SK-N-SH treated with all-trans-retinoic acid at 6 μM for 48 hours (cell line): Measurements from ENCODE around the gene TMA7B.

ENCODE experiments used
- ATAC-seq: fragments of 200-7000 bp; cut with Tn5 transposase; 3 replicates; pipeline ENCODE4 v1.9.1; 2020; ENCODE audit warnings: mild to moderate bottlenecking, moderate library complexity
- ARNTL ChIP-seq: fragments of 450-650 bp; formaldehyde crosslinking; IDR thresholded peaks from 2 replicates; pipeline ENCODE4 v1.5.0; 2020; ENCODE audit warnings: low read depth, mild to moderate bottlenecking, moderate library complexity, borderline replicate concordance
- CSDC2 ChIP-seq: fragments of 250-450 bp; sonication (Bioruptor Pico); IDR thresholded peaks from 2 replicates; pipeline ENCODE4 v1.5.0; 2020; ENCODE audit warnings: mild to moderate bottlenecking, moderate library complexity
- ESRRG ChIP-seq: fragments of 250-450 bp; sonication (Bioruptor Pico); IDR thresholded peaks from 2 replicates; pipeline ENCODE4 v1.6.1; 2021; ENCODE audit warnings: mild to moderate bottlenecking
- GLIS3 ChIP-seq: fragments of 250-450 bp; sonication (Bioruptor Pico); IDR thresholded peaks from 2 replicates; pipeline ENCODE4 v1.5.0; 2020; ENCODE audit warnings: mild to moderate bottlenecking, moderate library complexity
- ISL1 ChIP-seq: fragments of 250-450 bp; sonication (Bioruptor Pico); IDR thresholded peaks from 2 replicates; pipeline ENCODE4 v2.1.2; 2022; ENCODE audit warnings: mild to moderate bottlenecking, moderate library complexity
- OSR1 ChIP-seq: fragments of 250-450 bp; sonication (Bioruptor Pico); IDR thresholded peaks from 2 replicates; pipeline ENCODE4 v1.8.0; 2022; ENCODE audit warnings: moderate library complexity, mild to moderate bottlenecking, inconsistent platforms
- PPARA ChIP-seq: fragments of 250-450 bp; sonication (Bioruptor Pico); IDR thresholded peaks from 2 replicates; pipeline ENCODE4 v1.5.0; 2020; ENCODE audit warnings: mild to moderate bottlenecking, borderline replicate concordance
- RARB ChIP-seq: fragments of 250-450 bp; sonication (Bioruptor Pico); IDR thresholded peaks from 2 replicates; pipeline ENCODE4 v1.8.0; 2021; ENCODE audit warnings: mild to moderate bottlenecking, moderate library complexity
- TOX ChIP-seq: fragments of 250-450 bp; sonication (Bioruptor Pico); IDR thresholded peaks from 2 replicates; pipeline ENCODE4 v1.8.0; 2021; ENCODE audit warnings: mild to moderate bottlenecking, moderate library complexity, borderline replicate concordance
- ZC3H10 ChIP-seq: fragments of 250-450 bp; sonication (Bioruptor Pico); IDR thresholded peaks from 2 replicates; pipeline ENCODE4 v1.5.1; 2021; ENCODE audit warnings: mild to moderate bottlenecking, moderate library complexity
- ZFP3 ChIP-seq: fragments of 250-450 bp; sonication (Bioruptor Pico); IDR thresholded peaks from 2 replicates; pipeline ENCODE4 v1.5.0; 2020; ENCODE audit warnings: mild to moderate bottlenecking, moderate library complexity
- ZFP30 ChIP-seq: fragments of 450-650 bp; formaldehyde crosslinking; IDR thresholded peaks from 2 replicates; pipeline ENCODE4 v1.5.0; 2022; ENCODE audit warnings: mild to moderate bottlenecking, moderate library complexity
- ZNF565 ChIP-seq: fragments of 450-650 bp; formaldehyde crosslinking; conservative IDR thresholded peaks from 2 replicates; pipeline ENCODE4 v1.5.0; 2020; ENCODE audit warnings: low read depth, mild to moderate bottlenecking, moderate library complexity
- ZNF70 ChIP-seq: fragments of 450-650 bp; formaldehyde crosslinking; IDR thresholded peaks from 2 replicates; pipeline ENCODE4 v1.5.0; 2020; ENCODE audit warnings: mild to moderate bottlenecking, moderate library complexity
- ZNF8 ChIP-seq: fragments of 450-650 bp; formaldehyde crosslinking; IDR thresholded peaks from 2 replicates; pipeline ENCODE4 v1.5.0; 2020; ENCODE audit warnings: mild to moderate bottlenecking, moderate library complexity
- TF ChIP-seq, protein P1 (sequence below): fragments of 250-450 bp; sonication (Bioruptor Pico); IDR thresholded peaks from 2 replicates; pipeline ENCODE4 v1.5.0; 2020; ENCODE audit warnings: mild to moderate bottlenecking, moderate library complexity
- TF ChIP-seq, protein P2 (sequence below): fragments of 250-450 bp; sonication (Bioruptor Pico); IDR thresholded peaks from 2 replicates; pipeline ENCODE4 v1.5.1; 2020; ENCODE audit warnings: low read depth, mild to moderate bottlenecking, moderate library complexity
- TF ChIP-seq, protein P3 (sequence below): fragments of 250-450 bp; sonication (Bioruptor Pico); IDR thresholded peaks from 2 replicates; pipeline ENCODE4 v1.8.0; 2021; ENCODE audit warnings: low read depth, mild to moderate bottlenecking, moderate library complexity, borderline replicate concordance
- TF ChIP-seq, protein P4 (sequence below): fragments of 250-450 bp; sonication (Bioruptor Pico); IDR thresholded peaks from 2 replicates; pipeline ENCODE4 v1.5.1; 2021; ENCODE audit warnings: mild to moderate bottlenecking, moderate library complexity

The TMA7B gene

DNA sequence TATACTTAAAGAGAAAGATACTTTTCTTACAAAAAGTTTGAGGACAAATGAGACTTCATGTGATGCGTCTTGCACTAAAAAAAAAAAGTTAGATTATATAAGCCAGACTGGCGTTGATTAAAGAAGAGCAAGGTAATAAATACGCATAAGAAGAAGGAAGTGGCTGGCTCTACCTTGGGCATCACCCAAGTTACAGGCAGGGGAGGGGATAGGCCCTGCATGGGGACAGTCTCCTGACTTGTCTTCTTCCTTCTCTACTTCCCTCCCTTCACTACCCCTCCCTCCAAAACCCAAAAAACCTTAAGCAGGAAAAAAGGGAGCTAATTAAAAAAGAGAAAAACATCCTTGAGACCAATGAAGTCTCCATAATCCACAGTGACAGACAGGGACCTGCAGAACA lies 22.3 kb upstream of the TMA7B start:
- ATAC-seq = no peak
- no peak for TF ChIP-seq ZFP30 (CRISPR knock-in tag)
- TF ChIP-seq, protein P1, sequence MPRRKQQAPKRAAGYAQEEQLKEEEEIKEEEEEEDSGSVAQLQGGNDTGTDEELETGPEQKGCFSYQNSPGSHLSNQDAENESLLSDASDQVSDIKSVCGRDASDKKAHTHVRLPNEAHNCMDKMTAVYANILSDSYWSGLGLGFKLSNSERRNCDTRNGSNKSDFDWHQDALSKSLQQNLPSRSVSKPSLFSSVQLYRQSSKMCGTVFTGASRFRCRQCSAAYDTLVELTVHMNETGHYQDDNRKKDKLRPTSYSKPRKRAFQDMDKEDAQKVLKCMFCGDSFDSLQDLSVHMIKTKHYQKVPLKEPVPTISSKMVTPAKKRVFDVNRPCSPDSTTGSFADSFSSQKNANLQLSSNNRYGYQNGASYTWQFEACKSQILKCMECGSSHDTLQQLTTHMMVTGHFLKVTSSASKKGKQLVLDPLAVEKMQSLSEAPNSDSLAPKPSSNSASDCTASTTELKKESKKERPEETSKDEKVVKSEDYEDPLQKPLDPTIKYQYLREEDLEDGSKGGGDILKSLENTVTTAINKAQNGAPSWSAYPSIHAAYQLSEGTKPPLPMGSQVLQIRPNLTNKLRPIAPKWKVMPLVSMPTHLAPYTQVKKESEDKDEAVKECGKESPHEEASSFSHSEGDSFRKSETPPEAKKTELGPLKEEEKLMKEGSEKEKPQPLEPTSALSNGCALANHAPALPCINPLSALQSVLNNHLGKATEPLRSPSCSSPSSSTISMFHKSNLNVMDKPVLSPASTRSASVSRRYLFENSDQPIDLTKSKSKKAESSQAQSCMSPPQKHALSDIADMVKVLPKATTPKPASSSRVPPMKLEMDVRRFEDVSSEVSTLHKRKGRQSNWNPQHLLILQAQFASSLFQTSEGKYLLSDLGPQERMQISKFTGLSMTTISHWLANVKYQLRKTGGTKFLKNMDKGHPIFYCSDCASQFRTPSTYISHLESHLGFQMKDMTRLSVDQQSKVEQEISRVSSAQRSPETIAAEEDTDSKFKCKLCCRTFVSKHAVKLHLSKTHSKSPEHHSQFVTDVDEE (CRISPR knock-in tag) = no peak
- no peak for TF ChIP-seq ZNF8 (CRISPR knock-in tag)
- no peak for TF ChIP-seq PPARA

DNA sequence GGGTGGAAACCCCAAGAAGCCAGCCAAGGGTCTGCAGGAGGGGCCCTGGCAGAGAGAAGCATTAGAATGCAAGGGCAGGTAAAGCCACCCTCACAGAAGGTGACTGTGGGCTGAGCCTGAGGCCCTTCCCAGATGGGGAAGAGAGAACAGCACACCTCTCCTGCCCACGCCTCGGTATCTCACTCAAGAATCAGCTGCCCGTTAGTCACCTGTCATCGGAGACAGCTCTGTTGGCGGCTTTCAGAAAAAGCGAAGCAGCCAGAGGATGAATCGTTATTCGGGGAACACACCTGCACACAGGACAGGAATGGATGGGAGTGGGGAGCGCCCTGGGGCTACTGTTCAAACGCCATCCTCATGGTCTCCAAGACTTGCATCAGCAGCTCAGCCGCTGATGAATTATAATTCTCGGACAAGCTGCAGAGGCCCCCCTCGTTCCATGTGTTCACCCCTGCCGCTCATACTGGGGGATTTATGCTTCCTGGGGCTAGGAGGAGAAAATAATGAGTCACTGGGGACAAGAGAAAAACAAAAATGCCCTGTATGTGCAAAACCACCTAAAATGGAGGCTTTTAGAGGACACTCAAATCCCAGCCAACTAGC lies 21.6 kb upstream of the TMA7B start:
- no peak for ATAC-seq
- TF ChIP-seq, protein P2, sequence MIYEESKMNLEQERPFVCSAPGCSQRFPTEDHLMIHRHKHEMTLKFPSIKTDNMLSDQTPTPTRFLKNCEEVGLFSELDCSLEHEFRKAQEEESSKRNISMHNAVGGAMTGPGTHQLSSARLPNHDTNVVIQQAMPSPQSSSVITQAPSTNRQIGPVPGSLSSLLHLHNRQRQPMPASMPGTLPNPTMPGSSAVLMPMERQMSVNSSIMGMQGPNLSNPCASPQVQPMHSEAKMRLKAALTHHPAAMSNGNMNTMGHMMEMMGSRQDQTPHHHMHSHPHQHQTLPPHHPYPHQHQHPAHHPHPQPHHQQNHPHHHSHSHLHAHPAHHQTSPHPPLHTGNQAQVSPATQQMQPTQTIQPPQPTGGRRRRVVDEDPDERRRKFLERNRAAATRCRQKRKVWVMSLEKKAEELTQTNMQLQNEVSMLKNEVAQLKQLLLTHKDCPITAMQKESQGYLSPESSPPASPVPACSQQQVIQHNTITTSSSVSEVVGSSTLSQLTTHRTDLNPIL (CRISPR knock-in tag) = no peak
- TF ChIP-seq ISL1 = no peak
- TF ChIP-seq ZNF8 (CRISPR knock-in tag) = no peak
- TF ChIP-seq, protein P1 (CRISPR knock-in tag) = no peak
- TF ChIP-seq, protein P3, sequence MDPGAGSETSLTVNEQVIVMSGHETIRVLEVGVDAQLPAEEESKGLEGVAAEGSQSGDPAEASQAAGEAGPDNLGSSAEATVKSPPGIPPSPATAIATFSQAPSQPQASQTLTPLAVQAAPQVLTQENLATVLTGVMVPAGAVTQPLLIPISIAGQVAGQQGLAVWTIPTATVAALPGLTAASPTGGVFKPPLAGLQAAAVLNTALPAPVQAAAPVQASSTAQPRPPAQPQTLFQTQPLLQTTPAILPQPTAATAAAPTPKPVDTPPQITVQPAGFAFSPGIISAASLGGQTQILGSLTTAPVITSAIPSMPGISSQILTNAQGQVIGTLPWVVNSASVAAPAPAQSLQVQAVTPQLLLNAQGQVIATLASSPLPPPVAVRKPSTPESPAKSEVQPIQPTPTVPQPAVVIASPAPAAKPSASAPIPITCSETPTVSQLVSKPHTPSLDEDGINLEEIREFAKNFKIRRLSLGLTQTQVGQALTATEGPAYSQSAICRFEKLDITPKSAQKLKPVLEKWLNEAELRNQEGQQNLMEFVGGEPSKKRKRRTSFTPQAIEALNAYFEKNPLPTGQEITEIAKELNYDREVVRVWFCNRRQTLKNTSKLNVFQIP (CRISPR knock-in tag) = no peak
- no peak for TF ChIP-seq ESRRG (CRISPR knock-in tag)
- TF ChIP-seq OSR1 (CRISPR knock-in tag) = no peak
- TF ChIP-seq, protein P4, sequence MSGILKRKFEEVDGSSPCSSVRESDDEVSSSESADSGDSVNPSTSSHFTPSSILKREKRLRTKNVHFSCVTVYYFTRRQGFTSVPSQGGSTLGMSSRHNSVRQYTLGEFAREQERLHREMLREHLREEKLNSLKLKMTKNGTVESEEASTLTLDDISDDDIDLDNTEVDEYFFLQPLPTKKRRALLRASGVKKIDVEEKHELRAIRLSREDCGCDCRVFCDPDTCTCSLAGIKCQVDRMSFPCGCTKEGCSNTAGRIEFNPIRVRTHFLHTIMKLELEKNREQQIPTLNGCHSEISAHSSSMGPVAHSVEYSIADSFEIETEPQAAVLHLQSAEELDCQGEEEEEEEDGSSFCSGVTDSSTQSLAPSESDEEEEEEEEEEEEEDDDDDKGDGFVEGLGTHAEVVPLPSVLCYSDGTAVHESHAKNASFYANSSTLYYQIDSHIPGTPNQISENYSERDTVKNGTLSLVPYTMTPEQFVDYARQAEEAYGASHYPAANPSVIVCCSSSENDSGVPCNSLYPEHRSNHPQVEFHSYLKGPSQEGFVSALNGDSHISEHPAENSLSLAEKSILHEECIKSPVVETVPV (CRISPR knock-in tag) = no peak
- TF ChIP-seq ZNF70 (CRISPR knock-in tag) = no peak
- TF ChIP-seq ARNTL (CRISPR knock-in tag) = no peak
- TF ChIP-seq CSDC2 = no peak
- TF ChIP-seq ZC3H10 (CRISPR knock-in tag) = no peak
- TF ChIP-seq TOX = no peak
- no peak for TF ChIP-seq GLIS3 (CRISPR knock-in tag)

DNA sequence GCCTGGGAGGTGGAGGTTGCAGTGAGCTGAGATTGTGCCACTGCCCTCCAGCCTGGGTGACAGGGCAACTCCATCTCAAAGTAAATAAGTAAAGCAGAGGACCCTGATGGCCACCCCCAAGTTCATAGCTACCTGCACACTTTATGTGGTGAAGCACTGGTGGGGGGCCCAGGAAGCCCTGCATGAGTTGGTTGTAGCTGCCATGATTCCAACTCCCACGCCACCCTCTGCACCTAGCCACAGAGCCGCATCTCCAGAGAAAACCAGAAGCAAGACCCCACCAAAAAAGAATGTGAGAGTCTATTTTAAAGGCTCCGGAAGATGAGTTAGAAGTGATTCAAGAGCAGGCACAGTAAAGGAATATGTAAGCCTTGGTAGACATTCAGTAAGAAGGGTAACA lies 20.4 kb upstream of the TMA7B start:
- no peak for ATAC-seq
- TF ChIP-seq, protein P1 (CRISPR knock-in tag) = no peak
- TF ChIP-seq RARB (CRISPR knock-in tag) (no peak), OSR1 (CRISPR knock-in tag) (no peak), ISL1 (no peak), ZNF565 (CRISPR knock-in tag) (no peak), ZFP3 (no peak), PPARA (no peak)
- TF ChIP-seq, protein P2 (CRISPR knock-in tag) = no peak
- TF ChIP-seq, protein P3 (CRISPR knock-in tag) = no peak
- TF ChIP-seq, protein P4 (CRISPR knock-in tag) = no peak
